Activated naive CD4-positive, alpha-beta T cell treated with anti-CD3 and anti-CD28 coated beads, Interleukin-2, amount 50 U/mL, for 24 hours (primary cell): ENCODE data around the gene LRP2BP.
A peak's percentile ranks its signal among the peaks of the same experiment; 100 is the strongest.

Experiments used
- H3K27ac Mint-ChIP-seq: one replicate; pipeline ENCODE4 v1.8.0; 2021; ENCODE audit warnings: mild to moderate bottlenecking, mixed read lengths
- H3K27me3 Mint-ChIP-seq: one replicate; pipeline ENCODE4 v1.8.0; 2021; ENCODE audit warnings: mixed read lengths
- H3K36me3 Mint-ChIP-seq: one replicate; pipeline ENCODE4 v1.8.0; 2021; ENCODE audit warnings: mixed read lengths
- H3K4me1 Mint-ChIP-seq: one replicate; pipeline ENCODE4 v1.8.0; 2021; ENCODE audit warnings: mixed read lengths
- H3K4me3 Mint-ChIP-seq: one replicate; pipeline ENCODE4 v1.8.0; 2021; ENCODE audit warnings: mild to moderate bottlenecking, mixed read lengths
- H3K9me3 Mint-ChIP-seq: one replicate; pipeline ENCODE4 v1.8.0; 2021; ENCODE audit warnings: mixed read lengths

Gene LRP2BP

DNA sequence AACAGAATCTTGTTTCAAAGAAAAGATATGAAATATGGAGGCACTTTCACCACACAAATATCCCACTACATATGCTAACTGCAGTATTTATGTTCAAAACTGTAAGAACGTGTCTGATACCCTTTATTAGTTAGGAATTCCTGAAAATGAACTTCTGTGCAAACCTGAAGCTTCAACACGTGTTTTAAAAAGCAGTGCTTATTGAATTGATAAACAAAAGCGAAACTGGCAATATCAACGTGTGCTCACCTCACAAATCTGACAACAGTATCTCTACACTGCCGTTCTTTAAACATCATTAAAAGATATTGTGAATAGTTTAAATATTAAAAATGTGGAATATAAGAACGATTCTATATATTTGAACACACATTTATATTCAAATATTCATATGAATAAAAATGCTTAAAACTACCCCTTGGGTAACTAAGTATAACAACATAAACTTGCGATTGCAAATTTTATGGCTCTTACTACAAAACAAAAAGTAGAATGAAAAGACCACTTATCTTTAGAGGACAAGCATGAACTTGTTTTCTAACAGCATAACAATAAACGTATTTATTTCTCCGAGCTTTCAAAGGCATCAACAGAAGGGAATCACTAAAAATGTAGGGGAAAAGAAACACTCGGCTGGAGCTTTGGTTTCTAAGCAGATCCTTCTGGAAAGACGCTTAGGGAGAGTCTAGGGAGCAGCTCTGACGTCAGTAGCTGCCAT, at the start of gene LRP2BP:
TSS of gene LRP2BP (minus strand) at position 687 of the 718 bp plus-strand sequence. CDS start 17,738 bp downstream, outside the sequence.
- Mint-ChIP-seq H3K4me3 (peak within 1 kb of the TSS; percentile 98), H3K36me3 (peaks cover 6% of the 10 kb centered on the region), H3K4me1 (peaks cover 29% of the 10 kb centered on the region), H3K9me3 (no peaks in the 10 kb centered on the region), H3K27ac (peak within 1 kb of the TSS; percentile 98), H3K27me3 (no peaks in the 10 kb centered on the region)

DNA sequence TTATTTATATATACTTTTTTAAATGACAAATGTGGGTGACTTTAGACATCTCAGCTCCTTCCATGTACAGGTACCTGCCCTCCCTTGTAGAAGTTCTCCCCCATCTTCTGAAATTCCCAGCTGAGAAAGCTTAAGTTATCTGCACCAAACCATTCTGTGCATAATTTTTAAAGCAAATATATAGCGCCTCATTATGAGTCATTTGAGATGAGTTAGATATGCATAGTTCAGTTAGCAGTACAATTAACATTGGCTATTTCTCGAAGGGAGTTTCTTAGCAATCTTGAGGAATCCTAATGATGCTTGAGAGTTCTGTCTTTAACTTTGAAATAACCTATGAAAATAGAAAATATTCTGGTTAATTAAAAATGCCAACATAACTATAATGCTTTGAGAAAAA, 49.5 kb upstream of the LRP2BP start:
- H3K4me3 Mint-ChIP-seq: no peak overlapping the region
- H3K4me1 Mint-ChIP-seq: no peaks in the 10 kb centered on the region
- H3K9me3 Mint-ChIP-seq: no peaks in the 10 kb centered on the region
- H3K36me3 Mint-ChIP-seq: no peaks in the 10 kb centered on the region
- H3K27me3 Mint-ChIP-seq: peaks cover 4% of the 10 kb centered on the region
- no peak overlapping the region for H3K27ac Mint-ChIP-seq

DNA sequence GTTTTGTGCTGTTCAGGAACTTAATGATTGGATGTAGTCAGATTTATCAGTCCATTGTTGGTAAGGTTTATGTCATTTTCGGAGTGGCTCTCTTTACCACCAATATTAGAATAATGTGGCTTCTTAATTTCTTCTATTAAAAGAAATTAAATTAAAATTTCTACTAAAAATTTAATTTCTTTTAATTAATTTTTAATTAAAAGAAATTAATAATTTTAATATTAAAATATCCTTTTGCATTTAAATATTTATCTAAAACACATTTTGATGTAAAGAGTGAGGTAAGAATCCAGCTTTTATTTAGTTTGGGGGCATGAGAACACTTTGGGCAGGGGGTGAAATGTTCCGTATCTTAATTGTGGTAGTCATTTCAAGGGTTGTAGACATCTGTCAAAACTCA, 45.8 kb upstream of the LRP2BP start:
- Mint-ChIP-seq H3K27ac (no peak overlapping the region), H3K4me1 (no peaks in the 10 kb centered on the region), H3K9me3 (no peaks in the 10 kb centered on the region), H3K36me3 (no peaks in the 10 kb centered on the region), H3K27me3 (peaks cover 2% of the 10 kb centered on the region), H3K4me3 (no peak overlapping the region)

DNA sequence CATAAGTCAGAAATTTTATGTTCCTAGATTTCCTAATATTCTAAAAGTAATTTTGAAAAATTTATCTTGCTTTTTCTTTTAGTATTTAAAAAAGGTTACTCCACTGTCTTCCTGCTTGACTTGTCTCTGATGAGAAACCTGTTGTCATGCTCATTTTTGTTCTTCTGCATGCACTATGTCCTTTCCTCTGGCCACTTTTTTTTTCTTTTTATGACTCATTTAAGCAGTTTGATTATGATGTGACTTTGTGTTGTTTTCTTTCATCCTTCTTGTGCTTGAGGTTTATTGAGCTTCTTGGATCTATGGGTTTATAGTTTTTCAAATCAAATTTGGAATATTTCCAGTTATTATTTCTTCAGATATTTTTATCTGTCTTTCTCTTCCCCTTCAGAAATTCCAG, 42.1 kb upstream of the LRP2BP start:
- H3K27me3 Mint-ChIP-seq: peaks cover 1% of the 10 kb centered on the region
- no peaks in the 10 kb centered on the region for H3K4me1 Mint-ChIP-seq
- no peak overlapping the region for H3K4me3 Mint-ChIP-seq
- H3K36me3 Mint-ChIP-seq: no peaks in the 10 kb centered on the region
- no peak overlapping the region for H3K27ac Mint-ChIP-seq
- H3K9me3 Mint-ChIP-seq: no peaks in the 10 kb centered on the region

- no peaks in the 10 kb centered on the region for H3K4me1 Mint-ChIP-seq
- peaks cover 3% of the 10 kb centered on the region for H3K27me3 Mint-ChIP-seq
These were observed 39.7 kb upstream of the LRP2BP start for GRCh38 chr4:185435466-185435865.

DNA sequence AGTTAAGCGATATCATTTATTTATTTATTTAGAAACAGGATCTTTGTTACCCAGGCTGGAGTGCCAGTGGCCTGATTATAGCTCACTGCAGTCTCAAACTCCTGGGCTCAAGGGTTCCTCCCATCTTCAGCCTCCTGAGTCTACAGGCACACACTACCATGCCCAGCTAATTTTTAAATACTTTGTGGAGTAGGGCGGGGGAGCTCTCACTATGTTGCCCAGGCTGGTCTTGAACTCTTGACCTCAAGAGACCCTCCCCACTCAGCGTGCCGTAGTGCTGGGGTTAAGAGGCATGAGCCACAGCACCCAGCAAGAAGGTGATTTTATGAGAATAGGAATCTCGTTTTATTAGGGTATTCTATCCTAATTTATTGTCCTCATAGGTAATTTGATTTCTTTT, 33.9 kb upstream of the LRP2BP start:
- H3K36me3 Mint-ChIP-seq: no peaks in the 10 kb centered on the region
- H3K4me3 Mint-ChIP-seq: no peak overlapping the region
- H3K9me3 Mint-ChIP-seq: no peaks in the 10 kb centered on the region
- H3K27ac Mint-ChIP-seq: no peak overlapping the region
- peaks cover 12% of the 10 kb centered on the region for H3K4me1 Mint-ChIP-seq
- H3K27me3 Mint-ChIP-seq: peaks cover 1% of the 10 kb centered on the region

More at GRCh38 chr4:185435466-185435865, 39.7 kb upstream of the LRP2BP start:
- Mint-ChIP-seq H3K4me3 (no peak overlapping the region), H3K9me3 (no peaks in the 10 kb centered on the region), H3K27ac (no peak overlapping the region), H3K36me3 (no peaks in the 10 kb centered on the region)

- H3K27ac Mint-ChIP-seq: peak overlapping the region; percentile 46
- H3K36me3 Mint-ChIP-seq: peaks cover 2% of the 10 kb centered on the region
- H3K27me3 Mint-ChIP-seq: peaks cover 1% of the 10 kb centered on the region
- H3K4me3 Mint-ChIP-seq: no peak overlapping the region
- peaks cover 30% of the 10 kb centered on the region for H3K4me1 Mint-ChIP-seq
- no peaks in the 10 kb centered on the region for H3K9me3 Mint-ChIP-seq
These were observed 31.4 kb upstream of the LRP2BP start for GRCh38 chr4:185426960-185427688.

DNA sequence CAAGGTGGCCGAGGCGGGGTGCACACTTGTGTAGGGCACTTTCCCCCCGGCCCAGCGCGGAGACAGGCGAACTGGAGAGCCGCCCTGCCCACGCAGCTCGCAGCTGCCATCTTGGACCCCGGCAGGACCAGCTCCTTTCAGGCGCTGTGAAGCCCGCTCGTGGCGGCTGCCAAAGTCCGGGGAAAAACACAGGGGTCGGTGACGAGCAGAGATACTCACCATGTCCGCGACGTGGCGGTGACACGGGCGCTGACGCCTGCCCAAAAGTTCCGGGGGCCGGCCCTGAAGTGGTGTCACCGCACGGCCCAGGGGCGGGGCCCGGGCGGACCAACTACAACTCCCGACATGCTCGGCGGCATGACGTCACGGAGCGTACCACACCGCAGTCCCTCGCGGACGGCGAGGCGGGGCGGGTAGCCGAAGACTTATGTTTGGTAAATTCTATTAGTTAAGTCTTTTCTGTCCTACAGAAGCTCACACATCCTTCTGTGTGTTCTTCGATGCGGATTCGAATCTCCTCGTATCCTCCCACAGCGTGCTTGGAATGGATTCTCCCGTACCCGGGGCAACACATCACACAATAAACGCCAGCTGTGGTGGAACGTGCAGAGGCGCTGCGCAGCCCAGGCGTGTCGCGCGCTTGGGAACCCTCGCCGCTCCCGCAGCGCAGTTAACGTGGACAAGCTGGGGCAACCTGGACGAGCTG, 30.1 kb upstream of the LRP2BP start, which contains the start of gene UFSP2:
TSS of gene UFSP2 (minus strand) at position 318 of the 706 bp plus-strand sequence. CDS start at position 222, 96 bp downstream.
- peak within 1 kb of the TSS; percentile 89 for H3K4me3 Mint-ChIP-seq
- peak within 1 kb of the TSS; percentile 99 for H3K27ac Mint-ChIP-seq
- H3K9me3 Mint-ChIP-seq: no peaks in the 10 kb centered on the region
- H3K36me3 Mint-ChIP-seq: peaks cover 6% of the 10 kb centered on the region
- no peaks in the 10 kb centered on the region for H3K27me3 Mint-ChIP-seq
- H3K4me1 Mint-ChIP-seq: peaks cover 41% of the 10 kb centered on the region

- Mint-ChIP-seq H3K4me3 (peak overlapping the region; percentile 89), H3K4me1 (peaks cover 41% of the 10 kb centered on the region), H3K36me3 (peaks cover 6% of the 10 kb centered on the region), H3K27me3 (no peaks in the 10 kb centered on the region), H3K27ac (peak overlapping the region; percentile 99), H3K9me3 (no peaks in the 10 kb centered on the region)
These were observed 29.4 kb upstream of the LRP2BP start for GRCh38 chr4:185424905-185425646.

GRCh38 chr4:185421366-185422124, 25.8 kb upstream of the LRP2BP start:
- no peaks in the 10 kb centered on the region for H3K9me3 Mint-ChIP-seq
- H3K27ac Mint-ChIP-seq: no peak overlapping the region
- peaks cover 41% of the 10 kb centered on the region for H3K4me1 Mint-ChIP-seq
- H3K36me3 Mint-ChIP-seq: peaks cover 12% of the 10 kb centered on the region
- no peak overlapping the region for H3K4me3 Mint-ChIP-seq
- H3K27me3 Mint-ChIP-seq: no peaks in the 10 kb centered on the region

DNA sequence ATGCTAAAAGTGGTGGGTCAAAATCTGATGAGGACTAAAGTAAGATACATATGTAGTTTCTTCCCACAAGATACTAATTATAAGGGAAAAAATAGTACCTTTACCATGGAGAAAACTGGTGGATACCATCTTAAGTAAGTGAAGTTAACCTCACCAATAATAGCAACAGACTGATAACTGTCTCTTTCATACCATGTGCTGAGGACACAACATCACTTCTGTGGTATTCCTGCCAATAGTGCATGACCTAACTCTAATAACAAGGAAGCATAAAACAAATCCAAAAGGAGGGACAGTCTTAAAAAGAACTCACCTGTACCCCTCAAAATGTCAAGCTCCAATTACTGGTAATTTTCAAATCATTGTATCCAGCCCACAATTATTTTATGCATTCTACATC, 21.2 kb upstream of the LRP2BP start:
- Mint-ChIP-seq H3K4me3 (no peak overlapping the region), H3K4me1 (peaks cover 9% of the 10 kb centered on the region), H3K27me3 (no peaks in the 10 kb centered on the region), H3K27ac (no peak overlapping the region), H3K9me3 (no peaks in the 10 kb centered on the region), H3K36me3 (peaks cover 12% of the 10 kb centered on the region)

- H3K9me3 Mint-ChIP-seq: no peaks in the 10 kb centered on the region
- no peaks in the 10 kb centered on the region for H3K4me1 Mint-ChIP-seq
- H3K36me3 Mint-ChIP-seq: peaks cover 15% of the 10 kb centered on the region
- no peak overlapping the region for H3K27ac Mint-ChIP-seq
- no peak overlapping the region for H3K4me3 Mint-ChIP-seq
- no peaks in the 10 kb centered on the region for H3K27me3 Mint-ChIP-seq
These were observed 16.7 kb upstream of the LRP2BP start for GRCh38 chr4:185412412-185412811.

- no peak overlapping the region for H3K4me3 Mint-ChIP-seq
- H3K27me3 Mint-ChIP-seq: no peaks in the 10 kb centered on the region
- H3K9me3 Mint-ChIP-seq: no peaks in the 10 kb centered on the region
- peaks cover 13% of the 10 kb centered on the region for H3K36me3 Mint-ChIP-seq
- no peaks in the 10 kb centered on the region for H3K4me1 Mint-ChIP-seq
- H3K27ac Mint-ChIP-seq: no peak overlapping the region
These were observed 16.1 kb upstream of the LRP2BP start for GRCh38 chr4:185411849-185412248.

- H3K36me3 Mint-ChIP-seq: peaks cover 14% of the 10 kb centered on the region
These were observed 12.7 kb upstream of the LRP2BP start for GRCh38 chr4:185408432-185408831.

More at GRCh38 chr4:185408432-185408831, 12.7 kb upstream of the LRP2BP start:
- Mint-ChIP-seq H3K27ac (no peak overlapping the region), H3K27me3 (no peaks in the 10 kb centered on the region), H3K9me3 (no peaks in the 10 kb centered on the region), H3K4me1 (no peaks in the 10 kb centered on the region), H3K4me3 (no peak overlapping the region)
